Left renal pelvis (tissue), 4 donors: ENCODE results near the gene NKX2-2. TPM values are rescaled to one million over a fixed set of nuclear protein-coding genes. Genes with fewer than 3 reads are reported as not detected.

ENCODE experiments used
- DNase-seq, 4 donors: peaks; one replicate each; pipeline ENCODE4 v3.0.0-alpha.2; 2013; ENCODE audit warnings: low read depth in 4 of 4, low spot score in 3 of 4
- polyA plus RNA-seq, 4 donors: library from polyadenylated mRNA; unstranded; fragments of 120-200 nt; gene quantifications; one replicate each; pipeline ENCODE4 v1.2.1, GENCODE V29; 2013; ENCODE audit not compliant: insufficient read length in 4 of 4

The NKX2-2 gene
- not detected for polyA plus RNA-seq

GRCh38 chr20:21513881-21514540 is at the start of gene NKX2-2:
TSS of gene NKX2-2 (minus strand) at chr20:21514064. CDS start at chr20:21513669, 395 bp downstream.
- DNase-seq = no peak

DNA sequence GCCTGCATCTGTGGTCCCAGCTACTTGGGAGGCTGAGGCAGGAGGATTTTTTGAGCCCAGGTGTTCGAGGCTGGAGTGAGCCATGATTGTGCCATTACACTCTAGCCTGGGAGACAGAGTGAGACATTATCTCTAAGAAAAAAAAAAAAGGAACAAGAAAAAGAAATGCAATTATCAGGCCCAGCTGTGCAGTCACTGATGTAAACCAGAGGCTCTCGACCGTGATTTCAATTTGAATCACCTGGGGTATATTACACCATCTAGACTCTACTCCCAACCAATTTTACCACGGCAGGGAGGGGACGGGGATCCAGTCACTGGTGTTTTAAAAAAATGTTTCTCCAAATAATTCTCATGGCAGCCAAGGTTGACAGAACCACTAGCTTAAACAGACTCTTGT is 48.8 kb upstream of the NKX2-2 start:
- DNase-seq = no peak

- no peak for DNase-seq
These were observed 45.4 kb upstream of the NKX2-2 start for GRCh38 chr20:21559305-21559704.

GRCh38 chr20:21557241-21558020 is 43.6 kb upstream of the NKX2-2 start:
- DNase-seq = no peak

- no peak for DNase-seq
These were observed 42.5 kb upstream of the NKX2-2 start for GRCh38 chr20:21556398-21556797.

DNA sequence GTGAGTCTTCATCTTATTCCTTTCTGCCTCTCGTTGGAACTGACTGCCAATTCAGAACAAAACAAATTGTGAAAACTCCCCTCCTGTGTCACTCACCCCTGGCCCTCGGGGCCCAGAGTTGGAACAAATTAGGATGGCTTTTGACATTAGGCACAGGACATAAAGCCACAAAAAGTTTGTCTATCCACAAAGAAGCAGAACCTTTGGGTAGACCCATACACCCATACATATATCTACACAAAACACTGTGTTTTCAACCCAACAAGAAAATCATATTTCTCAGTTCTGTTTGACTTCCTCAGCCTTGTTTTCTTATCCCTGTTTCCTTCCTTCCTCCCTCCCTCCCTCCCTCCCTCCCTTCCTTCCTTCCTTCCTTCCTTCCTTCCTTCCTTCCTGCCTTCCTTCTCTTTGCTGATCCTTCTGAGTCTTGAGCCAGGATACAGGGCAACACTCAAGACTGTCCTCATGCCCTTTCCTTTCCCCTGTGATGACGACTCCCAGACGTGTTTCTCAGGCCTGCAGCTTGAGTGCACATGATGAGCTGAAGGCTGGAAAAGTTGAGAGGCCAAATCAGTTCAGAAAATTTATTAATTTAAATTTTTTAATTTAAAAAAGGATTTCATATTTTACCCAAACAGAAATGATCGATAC is 41.7 kb upstream of the NKX2-2 start:
- no peak for DNase-seq

DNA sequence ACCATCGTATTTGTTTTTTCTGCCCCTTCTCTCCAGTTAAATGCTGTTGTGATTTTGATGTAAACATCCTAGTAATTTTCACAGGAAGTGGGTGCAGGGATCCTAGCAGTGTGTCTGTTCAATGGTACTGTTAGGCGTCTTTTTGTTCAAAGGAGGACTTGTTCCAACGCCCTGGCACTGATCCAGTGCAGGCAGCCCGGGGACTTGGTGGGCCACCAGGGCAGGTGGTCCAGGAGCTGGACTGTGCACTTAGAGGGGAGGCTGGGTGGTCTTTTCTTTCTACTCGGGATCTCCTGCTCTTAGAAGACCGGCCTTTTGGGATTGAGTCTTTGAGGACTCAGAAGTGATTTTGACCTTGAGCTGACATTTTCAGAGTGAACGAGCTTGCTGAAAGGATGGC is 41.1 kb upstream of the NKX2-2 start:
- no peak for DNase-seq

GRCh38 chr20:21554376-21554890 is 40.6 kb upstream of the NKX2-2 start:
- DNase-seq = no peak

DNA sequence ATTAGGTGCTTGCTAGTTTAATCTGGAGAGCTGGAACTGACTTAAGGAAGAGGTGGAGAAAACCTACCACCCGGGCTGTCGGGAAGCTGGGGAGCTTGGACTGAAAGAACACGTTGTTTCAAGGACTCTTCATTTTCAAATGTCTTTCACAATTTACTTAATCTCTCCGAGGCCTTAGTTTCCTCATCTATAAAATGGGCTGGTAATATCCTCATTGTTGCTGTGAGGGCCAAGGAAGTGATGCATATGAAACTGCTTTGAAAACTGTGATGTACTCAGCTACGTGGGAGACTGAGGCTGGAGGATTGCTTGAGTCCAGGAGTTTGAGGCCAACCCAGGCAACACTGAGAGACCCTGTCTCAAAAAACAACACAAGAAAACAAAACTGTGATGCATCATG is 36.7 kb upstream of the NKX2-2 start:
- no peak for DNase-seq

GRCh38 chr20:21548390-21549035 is 34.6 kb upstream of the NKX2-2 start:
- no peak for DNase-seq

GRCh38 chr20:21546355-21546754 is 32.5 kb upstream of the NKX2-2 start:
- no peak for DNase-seq

DNA sequence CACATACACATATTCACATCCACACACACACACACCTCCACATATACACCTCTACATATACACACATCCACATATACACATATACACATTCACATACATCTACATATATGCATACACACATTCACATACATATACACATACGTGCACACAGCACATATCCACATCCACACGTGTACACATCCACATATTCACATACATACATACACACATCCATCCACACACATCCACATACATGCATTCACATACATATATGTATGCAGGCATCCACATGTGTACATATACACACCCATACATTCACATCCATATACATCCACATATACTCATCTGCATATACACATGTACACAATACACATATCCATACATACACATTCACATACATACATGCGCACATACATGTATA is 25.6 kb upstream of the NKX2-2 start:
- DNase-seq = no peak

- DNase-seq = no peak
These were observed 21.0 kb upstream of the NKX2-2 start for GRCh38 chr20:21534886-21535285.

- DNase-seq = no peak
These were observed 20.6 kb upstream of the NKX2-2 start for GRCh38 chr20:21534453-21534852.

DNA sequence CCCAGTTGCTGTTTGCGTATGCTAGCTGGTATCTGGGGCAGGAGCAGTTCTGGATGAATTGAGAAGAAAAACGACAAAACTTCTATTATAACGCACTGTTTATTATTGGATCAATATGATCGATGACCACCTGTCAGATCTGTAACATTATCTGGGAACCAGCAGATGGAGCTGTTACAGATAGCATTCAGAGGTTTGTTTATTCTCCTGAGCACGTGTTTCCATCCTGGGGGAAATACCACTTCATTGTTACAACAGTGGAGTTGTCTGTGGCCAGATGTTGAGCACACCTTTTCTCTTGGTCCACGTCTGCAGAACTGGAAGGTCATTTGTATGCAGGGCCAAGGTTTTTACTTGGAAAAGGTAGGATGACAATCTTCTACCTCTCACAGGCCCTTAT is 16.0 kb upstream of the NKX2-2 start:
- DNase-seq = no peak

- DNase-seq = no peak
These were observed 15.0 kb upstream of the NKX2-2 start for GRCh38 chr20:21528870-21529269.

DNA sequence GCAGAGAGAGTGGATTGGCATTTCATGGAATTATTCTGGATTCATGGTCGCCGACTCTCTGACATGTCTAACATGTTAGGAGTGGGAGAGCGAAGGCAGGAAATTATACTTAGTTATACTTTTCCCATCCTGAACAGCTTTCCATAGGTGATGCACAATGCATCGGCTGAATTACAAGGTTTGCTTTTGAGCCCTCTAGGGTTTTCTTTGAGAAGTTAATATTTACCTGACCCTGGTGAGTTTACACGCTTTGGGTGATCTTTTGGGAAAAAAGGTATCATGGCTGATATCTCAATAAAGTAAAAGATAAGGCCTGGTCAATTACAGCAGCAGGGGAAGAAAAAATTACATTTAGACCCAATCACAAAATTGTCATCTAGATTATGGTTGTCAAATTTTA is 14.0 kb upstream of the NKX2-2 start:
- DNase-seq = no peak

- DNase-seq = no peak
These were observed 12.9 kb upstream of the NKX2-2 start for GRCh38 chr20:21526776-21527175.

DNA sequence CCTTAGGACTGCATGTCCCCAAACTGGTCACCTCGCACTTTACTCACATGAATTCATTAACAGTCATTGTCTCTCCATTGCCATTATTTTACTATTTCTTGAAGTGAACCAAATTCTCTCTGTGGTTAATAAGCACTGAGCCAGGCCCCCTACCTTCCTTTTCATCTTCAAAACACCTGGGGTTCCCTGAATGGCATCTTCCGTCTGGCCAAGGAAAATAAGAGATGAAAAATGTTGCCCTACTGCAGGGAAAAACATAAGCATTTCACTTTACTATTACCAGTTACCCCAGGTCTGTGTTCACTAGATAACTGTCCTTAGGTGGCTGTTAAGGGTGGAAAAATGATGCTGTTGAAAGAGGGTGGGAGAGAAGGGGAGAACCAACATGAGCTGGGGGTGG is 10.0 kb upstream of the NKX2-2 start:
- no peak for DNase-seq

DNA sequence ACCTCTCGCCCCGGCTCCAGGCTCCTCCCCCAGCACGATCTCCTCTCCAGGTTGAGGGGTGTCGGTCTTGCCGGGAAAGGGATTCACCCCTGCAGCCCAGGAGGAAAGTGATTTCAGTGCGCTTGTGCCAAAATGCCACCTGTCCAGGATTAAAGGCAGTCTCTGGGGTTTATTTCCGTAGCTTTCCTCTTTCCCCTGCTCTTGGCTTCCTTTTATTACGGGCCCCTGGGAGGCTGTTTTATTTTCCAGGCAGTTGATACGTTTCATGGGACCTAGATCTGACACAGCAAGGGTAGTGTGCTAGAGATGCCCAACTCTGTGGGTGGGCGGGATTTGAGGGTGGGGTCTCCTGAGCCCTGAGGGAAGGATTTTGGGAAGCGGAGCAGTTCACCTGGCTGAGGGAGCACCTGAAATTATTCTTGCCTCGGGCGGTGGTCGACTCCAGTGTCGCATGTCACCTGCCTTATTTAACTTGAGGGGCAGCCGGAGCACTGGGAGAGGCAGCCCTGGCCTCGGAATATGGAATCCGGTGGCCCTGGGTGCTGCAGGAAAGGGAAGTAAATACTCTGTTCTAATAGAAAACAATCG is 9.5 kb upstream of the NKX2-2 start:
- no peak for DNase-seq
